Glomerular visceral epithelial cell (primary cell): ENCODE data around the gene SLC30A3.

Experiments
- DNase-seq: peaks from one replicate; pipeline ENCODE4 v3.0.0-alpha.2; 2016; ENCODE audit errors: extremely low spot score

Gene SLC30A3

DNA sequence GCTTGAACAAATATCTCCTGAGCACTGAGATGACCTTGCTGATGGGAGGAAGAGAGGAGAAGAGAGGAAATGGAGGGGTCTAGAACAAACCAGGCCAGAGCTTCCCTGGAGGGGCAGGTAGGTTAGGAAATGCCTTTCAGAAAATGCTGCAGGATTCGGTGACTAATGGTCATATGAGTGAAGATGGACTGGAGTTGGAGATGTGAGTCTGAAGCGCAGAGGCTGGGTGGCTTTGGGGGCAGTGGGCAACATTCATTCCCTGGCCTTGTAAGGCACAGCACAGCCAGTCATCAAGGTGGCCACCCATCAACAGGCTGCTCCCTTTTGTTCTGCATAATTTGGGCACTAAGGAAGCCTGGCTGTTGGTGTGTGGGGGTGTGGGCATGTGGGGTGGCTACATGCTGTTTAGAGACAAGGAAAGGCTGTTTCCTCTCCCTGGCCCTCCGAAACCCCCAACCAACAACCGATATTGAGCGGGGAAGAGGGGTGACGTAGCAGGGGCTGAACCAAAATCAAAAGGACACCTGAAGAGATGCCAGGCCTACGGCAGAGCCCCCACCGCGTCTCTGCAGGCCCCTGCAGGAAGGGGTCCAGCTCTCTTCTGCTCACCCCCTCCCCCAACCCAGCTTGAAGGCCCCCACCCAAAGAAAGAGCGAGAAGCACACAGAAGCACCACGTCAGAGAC is 1.5 kb downstream of the SLC30A3 start:
- DNase-seq, result no peak

DNA sequence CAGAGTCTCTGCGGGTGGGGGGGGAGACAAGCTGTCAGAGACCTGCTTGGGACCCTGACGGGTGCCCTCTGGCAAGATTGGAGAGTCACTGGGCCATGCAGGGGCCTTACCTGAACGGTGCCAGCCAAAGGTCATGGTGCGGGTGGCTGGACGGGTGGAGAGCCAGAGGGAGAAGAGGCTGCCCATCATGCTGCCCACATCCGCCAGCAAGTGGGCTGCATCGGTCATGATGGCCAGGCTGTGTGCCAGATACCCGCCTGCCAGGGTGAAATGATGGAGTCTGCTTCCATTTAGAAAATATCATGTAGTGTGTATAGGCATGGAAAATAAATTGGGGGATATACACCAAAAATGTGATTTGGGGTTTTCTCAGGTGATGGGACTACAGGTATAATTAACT is 4.8 kb downstream of the SLC30A3 start:
- no peak for DNase-seq

DNA sequence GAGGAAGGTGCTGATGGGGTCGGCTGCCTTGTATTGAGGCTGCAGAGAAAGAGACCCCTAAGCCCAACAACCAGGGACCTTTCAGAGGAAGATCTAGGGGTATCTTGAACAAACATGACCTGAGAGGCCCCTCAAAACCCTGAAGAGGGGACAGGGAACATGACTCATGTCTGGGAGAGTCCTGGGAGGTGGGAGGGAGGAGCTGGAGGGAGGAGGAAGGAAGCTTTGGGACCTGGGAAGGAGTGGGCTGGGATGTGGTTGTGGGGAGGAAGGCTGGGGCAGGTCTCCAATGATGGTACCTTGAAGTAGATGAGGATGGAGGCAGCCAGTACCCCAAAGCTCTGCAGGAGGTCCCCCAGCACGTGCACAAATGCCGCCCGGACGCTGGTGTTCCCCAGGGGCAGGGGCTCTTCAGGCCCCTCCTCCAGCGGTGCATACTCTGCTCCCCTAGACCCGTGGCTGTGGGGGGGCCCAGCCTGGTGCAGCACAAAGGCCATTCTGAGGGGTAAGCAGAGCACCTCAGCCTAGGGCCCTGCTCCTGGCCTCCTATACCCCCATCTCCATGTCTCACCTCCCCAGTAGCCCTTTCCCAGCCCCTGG is 5.9 kb downstream of the SLC30A3 start:
- DNase-seq, result no peak

DNA sequence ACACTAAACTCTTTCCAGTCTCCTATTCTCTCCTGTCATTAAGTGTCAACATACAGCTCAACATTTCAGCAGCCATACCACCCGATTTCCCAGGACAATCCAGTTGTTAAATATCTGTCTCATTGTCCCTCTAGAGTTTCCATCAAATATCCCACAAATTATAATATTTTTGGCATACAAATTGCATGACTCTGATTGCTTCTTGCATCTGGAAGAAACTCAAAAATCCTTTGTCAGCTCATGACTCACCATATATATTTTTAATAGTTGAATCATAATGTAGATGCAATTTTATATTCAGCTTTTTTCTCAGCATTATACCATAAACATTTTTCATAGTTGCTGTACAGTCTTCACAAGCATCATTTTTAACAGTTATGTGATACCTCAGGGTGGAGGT is 7.2 kb downstream of the SLC30A3 start:
- DNase-seq, result no peak

DNA sequence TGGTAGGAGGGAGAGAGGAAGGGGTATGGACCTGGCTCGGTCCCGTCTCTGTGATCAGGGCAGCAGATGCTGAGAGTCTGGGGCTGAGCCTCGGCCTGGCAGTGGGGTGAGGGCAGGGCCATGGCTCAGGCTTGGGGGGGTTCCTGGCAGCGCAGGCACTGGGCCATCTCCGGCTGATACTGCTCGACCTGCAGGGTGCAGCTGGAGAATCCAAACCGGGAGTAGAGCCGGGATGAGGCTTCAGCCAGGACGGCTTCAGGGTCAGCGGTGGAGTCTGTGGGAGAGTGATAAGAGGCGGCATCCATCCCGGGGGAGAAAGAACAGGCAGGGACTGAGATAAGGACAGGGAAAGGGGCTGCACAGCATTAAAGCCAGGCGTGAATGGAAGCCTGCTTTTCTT is 7.7 kb downstream of the SLC30A3 start:
- DNase-seq, result no peak

DNA sequence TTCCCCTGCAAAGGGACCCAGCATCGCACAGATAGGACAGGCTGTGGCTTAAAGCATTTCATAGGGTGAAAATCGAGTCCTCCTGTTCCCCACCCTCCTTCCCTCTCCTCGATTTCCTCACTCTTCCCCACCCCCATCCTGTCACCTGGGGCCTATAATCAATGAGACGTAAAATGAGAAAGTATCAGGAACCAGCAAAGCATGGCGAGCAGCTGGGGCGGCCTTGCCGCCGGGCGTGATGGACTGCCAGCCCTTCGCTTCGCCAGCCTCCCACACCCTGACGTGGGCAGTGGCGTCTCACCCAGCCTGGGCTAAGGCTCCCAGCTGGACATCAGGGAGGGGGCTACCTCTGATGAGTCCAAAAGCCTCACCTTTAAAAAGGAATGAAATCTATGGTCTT is 11.1 kb downstream of the SLC30A3 start:
- DNase-seq, result no peak

DNA sequence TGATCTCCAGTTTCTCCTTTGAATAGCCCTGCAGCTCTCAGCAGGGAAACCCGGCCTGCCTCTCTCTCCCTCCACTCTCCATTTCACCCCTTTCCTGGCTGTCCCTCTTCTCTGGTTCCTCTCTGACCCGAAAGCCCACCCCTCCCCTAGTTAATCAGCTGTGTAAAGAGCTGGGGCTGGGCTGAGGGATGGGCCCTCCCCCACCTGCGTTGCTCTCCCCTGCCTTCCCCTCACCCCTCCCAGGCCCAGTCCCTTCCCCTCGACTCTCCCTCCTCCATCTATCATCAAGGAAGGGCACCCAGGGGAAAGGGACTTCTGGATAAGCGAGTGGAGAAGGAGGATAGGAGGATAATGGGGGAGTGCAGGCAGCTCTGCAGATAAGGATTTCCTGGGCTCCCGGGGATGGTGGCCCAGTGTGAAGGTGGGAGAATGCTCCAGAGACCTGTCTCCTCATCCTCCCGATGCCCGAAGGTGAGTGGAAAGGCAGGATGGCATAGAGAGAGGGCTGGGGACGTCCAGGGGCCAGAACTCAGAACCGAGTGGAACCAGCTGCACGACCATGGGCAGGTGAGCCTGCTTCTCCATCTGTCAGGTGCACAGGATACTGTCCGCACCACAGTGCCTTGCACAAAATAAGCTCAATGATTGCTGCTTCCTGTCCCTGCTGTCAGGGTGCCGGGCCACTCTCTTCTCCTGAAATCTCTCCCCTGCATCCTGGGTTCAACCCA is 12.0 kb downstream of the SLC30A3 start:
- DNase-seq, result no peak

DNA sequence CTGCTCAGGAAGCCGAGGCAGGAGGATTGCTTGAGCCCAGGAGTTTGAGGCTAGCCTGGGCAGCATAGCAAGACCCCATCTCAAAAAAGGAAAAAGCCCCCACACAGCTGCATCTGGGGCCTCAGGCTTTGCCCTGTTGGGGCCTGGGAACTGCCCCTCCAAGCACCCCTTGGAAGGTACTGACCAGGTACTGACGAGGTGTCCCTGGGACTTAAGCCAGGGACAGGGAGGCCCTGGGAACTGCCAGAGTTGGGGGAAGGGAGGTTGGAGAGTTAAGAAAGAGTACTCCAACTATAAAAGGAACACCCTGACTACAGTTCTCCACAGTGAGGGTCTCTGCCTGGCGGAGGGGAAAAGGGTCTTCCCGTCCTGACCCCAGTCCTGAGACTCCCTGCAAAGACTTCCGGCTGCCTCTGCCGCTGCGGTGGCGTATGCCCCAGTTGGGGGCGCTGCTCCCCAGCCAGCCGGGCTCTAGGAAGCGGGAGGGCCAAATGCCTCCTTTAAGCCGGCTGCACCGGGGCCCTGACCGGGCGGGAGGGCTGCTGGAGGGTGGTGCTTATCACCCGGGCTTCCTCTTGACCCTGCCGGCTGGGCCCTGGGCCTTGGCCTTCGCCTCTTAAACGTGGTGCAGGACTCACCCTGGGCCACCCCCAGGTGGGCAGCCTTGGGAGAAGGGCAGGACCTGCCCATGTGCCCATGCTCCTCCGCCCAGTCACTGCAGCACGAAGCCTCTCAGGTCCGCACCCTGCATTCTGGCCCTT is 12.8 kb downstream of the SLC30A3 start:
- DNase-seq, result no peak

DNA sequence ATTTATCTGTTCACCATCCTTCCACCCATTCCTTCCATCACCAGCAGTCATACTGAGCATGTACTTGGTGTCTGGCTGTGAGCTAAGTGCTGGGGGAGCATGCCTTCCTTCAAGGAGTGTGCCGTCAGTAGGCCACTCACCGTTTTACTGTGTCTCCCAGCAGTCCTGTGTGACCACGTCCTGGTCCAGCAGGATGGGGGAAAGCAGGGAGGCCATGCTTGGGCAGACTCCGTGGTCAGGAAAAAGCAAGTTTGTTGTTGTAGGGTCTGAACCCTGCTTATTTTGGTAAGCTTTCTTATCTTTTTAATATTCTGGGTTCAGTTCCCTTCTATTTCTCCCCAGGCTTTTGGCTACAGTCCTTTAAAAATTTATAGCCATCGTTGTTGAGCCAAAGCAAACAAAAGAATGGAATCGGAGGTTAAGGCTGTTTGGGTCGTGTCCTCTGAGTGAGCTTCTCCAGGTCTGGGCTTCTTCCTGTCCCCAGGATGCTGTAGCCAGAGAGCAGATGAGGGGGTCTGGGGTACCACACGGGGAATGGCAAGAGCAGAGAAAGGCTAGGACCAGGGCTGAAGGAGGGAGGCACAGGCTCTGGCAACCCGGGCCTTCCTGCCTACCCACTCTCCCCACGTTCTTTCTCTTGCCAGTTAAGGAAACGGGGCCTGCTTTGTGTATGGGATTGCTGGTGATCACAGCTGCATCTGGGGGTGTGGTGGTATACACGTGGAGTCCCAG is 13.5 kb downstream of the SLC30A3 start:
- no peak for DNase-seq

DNA sequence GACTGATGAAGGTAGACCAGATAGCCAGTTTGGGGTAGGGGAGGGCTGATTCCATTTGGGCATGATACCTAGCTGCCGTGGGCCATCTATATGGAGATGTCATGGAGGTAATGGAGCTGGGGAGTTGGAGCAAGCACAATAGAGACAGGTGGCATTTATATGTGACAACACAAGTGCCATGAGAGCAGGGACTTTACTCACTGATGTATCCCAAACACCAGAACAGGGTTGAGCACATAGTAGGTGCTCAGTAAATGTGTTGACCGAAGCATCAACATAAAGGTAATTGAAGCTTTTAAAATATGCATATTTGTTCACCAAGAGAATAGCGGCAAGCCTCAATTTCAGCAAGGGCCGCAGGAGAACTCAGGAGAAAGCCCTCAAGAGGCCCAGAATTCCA is 15.0 kb downstream of the SLC30A3 start:
- no peak for DNase-seq

DNA sequence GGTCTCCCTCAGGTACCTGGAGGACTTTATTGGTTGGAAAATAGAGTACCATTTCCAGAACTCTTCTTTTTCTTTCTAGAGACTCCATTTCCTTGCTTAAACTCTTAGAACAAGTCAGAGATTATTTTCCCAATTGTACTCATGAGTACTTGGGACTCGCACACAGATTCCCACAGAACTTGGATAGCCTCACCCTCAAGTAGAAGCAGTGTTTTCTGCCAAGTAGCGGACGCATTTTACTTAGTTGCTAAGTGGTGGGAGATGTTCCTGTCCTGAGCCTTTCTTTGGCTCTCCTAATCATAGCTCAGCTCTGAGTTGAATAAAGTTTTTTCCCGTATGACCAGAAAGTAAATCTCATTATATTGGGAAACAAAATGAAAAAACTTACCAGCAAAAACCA is 17.2 kb downstream of the SLC30A3 start:
- no peak for DNase-seq

DNA sequence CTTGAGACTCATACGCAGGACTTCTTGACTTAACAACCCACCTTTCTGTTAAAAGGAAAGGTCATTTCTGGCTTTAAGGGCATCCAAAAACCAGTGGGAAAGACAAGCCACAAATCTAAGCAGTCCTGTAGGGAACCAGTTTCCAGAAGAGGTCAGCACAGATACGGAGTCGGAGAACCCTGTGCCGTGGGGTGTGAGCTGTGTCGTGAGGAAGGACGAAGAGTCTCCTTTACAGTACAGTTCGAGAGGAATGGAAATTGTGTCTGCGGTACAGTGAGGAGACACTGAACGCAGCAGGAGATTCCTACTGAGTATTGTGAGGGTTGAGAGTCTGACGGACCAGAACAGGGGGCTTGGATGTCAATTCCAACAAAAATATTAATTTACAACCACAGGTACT is 17.7 kb downstream of the SLC30A3 start:
- DNase-seq, result no peak

DNA sequence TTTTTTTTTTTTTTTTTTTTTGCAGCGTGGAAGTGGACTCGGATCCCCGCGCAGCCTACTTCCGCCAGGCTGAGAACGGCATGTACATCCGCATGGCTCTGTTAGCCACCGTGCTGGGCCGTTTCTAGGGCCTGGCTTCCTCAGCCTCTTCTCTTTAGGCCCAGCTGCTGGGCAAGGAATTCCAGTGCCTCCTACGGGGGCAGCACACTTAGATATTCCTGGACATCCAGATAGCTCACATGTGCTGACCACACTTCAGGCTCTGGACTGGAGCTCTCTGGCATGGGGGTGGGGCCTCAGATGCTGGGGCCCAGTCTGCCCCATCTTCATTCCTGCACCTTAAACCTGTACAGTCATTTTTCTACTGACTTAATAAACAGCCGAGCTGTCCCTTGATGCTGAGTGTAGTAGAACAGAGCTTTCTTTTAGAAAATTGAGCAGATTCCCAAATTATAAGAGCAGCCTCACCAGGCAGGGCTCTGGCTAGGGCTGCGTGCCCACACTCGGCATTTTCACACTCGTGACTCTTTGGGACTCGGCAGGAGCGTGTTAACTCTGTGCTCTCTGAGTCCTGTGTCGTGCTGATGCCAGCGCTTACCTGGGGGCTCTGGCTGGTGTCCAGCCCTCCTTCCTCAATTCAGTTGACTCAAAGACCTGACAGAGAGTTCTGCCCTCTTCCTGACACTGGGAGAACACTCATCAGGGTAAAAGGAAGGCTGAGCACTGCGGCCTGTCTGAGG is 19.3 kb downstream of the SLC30A3 start:
- DNase-seq, result no peak

DNA sequence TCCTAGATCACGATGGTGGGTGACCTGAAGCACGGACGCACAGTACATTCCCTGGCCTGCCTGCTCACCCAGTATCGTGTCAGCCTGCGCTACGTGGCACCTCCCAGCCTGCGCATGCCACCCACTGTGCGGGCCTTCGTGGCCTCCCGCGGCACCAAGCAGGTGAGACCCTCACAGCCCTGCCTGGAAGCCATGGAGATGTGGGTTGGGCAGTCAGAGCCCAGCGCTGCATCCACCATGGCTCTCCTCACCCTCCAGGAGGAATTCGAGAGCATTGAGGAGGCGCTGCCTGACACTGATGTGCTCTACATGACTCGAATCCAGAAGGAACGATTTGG is 20.3 kb downstream of the SLC30A3 start:
- DNase-seq, result no peak

DNA sequence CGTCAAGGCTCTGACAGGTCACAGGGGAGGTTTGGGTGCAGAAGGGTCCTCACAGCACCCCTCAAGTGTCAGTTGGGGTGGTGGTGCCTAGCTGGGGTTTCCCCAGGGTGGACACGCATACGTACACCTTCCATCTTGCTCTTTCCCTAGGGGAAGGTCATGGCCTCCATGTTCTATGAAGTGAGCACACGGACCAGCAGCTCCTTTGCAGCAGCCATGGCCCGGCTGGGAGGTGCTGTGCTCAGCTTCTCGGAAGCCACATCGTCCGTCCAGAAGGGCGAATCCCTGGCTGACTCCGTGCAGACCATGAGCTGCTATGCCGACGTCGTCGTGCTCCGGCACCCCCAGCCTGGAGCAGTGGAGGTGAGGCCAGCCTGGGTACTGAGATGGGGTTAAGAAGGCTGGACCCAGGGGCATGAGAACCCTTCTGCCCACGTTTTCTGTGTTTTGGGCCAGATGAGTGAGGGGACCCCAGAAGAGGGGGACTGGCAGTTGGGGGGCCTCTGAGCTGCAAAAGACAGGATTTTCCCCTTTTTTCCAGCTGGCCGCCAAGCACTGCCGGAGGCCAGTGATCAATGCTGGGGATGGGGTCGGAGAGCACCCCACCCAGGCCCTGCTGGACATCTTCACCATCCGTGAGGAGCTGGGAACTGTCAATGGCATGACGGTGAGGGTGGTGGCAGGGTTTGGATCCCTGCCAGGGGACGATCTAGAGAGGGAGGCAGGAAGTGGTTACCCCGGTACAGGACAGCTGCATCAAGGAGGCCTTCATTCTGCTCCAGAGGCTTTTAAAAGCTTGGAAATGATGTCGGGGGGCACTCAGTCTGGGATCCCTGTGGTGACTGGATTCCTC is 20.9 kb downstream of the SLC30A3 start:
- peak; percentile 27 for DNase-seq

DNA sequence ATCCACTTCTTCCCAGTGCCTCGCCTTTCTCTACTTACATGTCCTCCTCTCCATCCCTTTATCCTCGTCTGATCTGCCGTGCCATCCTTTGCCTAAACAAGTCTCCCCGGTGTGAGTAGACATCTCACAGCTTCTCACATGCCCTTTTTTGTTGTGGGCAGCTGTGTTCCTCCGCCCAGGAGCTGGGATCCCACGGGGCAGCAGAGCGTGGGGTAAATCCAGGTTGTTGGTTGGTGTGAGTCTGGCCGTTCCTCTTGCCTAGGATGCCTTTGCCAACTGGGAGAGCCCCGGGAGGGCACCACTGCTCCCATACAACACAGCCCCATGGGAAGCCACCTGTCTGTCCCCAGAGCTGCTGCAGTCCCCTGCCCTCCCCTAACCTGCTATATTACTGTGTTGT is 22.4 kb downstream of the SLC30A3 start:
- DNase-seq, result no peak

DNA sequence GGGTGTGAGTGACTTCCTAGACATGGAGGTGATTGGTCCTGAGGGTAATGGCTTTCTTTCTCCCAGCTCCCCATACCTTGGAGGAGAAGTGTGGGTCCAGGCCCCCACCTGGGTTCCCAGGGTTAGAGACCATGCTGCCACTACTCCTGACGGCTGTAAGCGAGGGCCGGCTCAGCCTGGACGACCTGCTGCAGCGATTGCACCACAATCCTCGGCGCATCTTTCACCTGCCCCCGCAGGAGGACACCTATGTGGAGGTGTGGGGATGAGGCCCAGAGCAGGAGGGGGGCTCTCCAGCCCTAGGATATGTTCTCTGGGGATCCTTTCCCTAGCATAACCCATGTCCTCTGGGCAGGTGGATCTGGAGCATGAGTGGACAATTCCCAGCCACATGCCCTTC is 23.9 kb downstream of the SLC30A3 start:
- no peak for DNase-seq

DNA sequence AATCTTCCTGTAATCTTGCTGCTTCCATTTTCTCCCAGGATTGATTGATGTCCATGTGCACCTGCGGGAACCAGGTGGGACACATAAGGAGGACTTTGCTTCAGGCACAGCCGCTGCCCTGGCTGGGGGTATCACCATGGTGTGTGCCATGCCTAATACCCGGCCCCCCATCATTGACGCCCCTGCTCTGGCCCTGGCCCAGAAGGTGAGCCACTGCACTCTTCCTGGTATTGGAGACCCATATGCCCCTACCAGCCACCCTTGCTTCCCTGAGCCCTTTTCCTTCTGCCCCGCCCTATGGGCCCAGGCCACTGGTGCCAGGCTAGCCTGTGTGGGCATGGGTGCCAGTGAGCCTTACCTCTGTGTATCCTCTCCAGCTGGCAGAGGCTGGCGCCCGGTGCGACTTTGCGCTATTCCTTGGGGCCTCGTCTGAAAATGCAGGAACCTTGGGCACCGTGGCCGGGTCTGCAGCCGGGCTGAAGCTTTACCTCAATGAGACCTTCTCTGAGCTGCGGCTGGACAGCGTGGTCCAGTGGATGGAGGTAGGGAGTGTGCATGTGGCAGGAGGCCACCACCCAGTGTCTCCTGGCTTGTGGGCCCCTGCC is 25.4 kb downstream of the SLC30A3 start:
- no peak for DNase-seq

DNA sequence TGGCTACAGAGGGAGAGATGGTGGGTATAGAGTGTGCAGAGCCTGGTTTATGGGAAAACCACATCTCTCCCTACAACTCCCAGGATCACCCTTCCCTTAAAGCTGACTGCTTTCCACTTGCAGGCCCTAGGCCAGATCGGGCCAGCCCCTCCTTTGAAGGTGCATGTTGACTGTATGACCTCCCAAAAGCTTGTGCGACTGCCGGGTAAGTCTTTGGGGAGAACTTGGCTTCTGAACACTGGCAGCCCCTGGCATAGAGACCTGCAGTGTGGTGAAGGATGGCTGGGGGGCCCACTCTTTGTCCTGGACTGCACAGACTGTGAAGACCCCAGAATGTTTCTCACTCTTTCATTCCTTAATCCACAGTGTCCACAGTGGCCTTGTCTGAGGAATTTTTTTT is 26.2 kb downstream of the SLC30A3 start:
- no peak for DNase-seq

DNA sequence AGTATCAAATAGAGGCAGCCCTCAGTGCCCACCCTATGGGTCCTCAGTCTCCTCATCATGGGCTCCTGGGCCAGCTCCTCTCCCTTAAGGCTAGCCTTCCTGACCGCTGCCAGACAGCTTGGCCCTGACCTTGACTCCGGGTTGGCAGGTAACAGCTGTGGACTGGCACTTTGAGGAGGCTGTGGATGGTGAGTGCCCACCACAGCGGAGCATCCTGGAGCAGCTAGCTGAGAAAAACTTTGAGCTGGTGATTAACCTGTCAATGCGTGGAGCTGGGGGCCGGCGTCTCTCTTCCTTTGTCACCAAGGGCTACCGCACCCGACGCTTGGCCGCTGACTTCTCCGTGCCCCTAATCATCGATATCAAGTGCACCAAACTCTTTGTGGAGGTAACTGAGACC is 26.7 kb downstream of the SLC30A3 start:
- DNase-seq, result no peak
